NCI-H128 (cell line): ENCODE results near the gene ALB.
A peak's percentile ranks its signal among the peaks of the same experiment; 100 is the strongest.

Experiments
- DNase-seq: peaks from one replicate; lab custom pipeline; 2025; ENCODE audit not compliant: unreplicated experiment; lab: John Stamatoyannopoulos, UW

ALB gene

DNA sequence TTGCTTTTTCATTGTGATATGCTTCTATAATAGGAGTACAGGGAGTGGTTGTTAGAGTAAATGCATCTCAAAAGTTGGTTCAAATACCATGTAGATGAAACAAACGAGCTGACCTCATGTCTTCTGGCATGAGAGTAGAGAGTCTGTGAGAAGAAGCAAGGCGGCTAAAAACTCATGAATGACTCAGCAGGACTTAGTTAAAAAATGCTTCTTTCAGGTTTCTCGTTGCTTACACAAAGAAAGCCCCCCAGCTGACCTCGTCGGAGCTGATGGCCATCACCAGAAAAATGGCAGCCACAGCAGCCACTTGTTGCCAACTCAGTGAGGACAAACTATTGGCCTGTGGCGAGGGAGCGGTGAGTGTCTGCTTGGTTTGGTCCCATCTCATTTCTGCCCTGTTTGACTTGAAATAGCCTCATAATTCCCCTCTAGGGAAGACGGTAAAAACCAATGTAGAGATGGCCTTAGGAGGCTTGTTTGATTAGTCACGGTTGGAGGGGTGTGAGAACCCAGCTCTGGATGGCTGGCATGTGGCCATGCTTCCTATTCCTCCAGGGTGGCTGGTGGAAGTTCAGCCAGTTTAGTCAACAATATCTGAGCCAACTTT is 46.4 kb downstream of the ALB start:
- DNase-seq = peak; percentile 37

DNA sequence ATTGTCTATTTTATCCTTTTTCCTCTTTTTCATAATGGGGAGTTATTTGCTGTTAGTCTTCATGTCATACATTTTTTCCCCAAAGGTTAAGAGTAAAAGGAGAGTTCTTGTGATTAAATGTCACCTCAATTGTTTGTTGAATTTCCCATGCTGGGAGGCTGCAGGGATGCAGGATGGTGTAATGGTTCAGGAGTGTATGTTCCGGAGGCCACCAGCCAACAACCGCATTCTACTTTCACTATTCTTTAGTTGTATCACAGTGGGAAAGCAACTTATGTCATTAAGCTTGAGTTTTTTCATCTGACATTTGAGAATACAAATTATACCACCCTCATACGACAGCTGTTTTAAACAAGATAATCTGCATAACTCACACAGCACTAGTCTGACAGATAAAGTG is 47.3 kb downstream of the ALB start:
- peak; percentile 67 for DNase-seq

DNA sequence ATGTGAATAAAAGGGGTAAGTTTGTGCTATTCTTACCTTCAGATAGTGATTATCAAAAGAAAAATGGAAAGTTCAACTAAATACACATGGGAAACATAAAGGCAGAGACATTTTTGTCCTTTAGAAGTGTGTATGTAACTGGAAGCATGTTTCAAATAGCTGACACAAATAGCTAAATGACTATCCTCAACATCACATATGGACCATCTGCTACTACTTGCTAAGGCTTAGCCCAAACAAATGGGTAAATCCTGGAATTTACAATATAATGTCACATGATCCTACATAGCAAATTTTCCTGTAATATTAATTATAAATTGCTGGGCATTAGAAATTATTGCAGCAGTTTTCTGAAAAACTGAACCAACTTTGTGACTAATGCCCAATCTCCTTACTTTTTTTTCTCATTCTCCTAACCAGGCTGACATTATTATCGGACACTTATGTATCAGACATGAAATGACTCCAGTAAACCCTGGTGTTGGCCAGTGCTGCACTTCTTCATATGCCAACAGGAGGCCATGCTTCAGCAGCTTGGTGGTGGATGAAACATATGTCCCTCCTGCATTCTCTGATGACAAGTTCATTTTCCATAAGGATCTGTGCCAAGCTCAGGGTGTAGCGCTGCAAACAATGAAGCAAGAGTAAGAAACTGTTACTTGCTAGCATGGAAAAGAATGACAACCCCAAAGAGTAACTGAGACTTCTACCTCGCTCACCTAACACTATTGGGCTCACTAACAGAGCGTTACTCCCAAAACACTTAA is 48.1 kb downstream of the ALB start:
- DNase-seq = no peak

DNA sequence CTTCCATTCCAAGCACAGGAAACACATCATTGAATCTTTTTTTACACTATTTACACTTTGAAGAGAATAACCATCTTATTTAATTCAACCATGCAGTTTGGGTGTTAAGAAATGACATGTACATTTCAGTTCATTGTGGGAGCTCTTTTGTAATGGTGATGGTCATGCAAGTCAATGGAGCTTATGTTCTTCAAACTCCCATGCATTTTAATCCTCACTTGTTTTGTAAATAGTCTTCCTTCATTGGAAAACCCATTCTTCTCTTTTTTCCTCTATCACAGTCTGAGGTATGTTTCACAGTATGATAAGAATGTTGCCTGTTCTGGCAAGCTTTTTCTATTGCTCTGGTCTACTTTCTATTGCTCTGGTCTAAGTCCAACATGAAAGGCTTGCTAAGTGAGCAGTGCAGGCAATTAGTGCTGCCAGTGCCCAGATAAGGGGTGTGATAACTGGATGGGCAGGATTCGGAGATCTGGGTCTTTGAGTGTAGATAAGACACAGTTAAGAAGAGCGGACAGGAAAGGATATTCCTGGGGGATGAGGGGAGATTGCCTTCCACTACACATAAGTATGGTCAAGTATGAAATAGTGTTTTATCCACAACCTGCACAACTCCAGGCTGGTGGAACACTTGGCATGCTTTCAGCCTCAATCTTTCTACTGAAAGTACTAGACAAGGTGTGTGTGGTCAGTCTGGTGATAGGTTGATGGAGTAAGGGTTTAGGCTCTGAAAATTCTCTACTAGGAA is 49.0 kb downstream of the ALB start:
- no peak for DNase-seq

DNA sequence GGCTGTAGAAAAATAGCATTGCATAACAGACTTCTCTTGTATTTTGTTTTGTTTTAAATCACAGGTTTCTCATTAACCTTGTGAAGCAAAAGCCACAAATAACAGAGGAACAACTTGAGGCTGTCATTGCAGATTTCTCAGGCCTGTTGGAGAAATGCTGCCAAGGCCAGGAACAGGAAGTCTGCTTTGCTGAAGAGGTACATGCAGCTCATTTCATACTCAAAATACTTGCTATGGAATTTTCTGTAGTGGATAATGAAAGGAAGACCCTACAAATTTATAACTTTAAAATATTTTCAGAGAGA is 49.6 kb downstream of the ALB start:
- no peak for DNase-seq

DNA sequence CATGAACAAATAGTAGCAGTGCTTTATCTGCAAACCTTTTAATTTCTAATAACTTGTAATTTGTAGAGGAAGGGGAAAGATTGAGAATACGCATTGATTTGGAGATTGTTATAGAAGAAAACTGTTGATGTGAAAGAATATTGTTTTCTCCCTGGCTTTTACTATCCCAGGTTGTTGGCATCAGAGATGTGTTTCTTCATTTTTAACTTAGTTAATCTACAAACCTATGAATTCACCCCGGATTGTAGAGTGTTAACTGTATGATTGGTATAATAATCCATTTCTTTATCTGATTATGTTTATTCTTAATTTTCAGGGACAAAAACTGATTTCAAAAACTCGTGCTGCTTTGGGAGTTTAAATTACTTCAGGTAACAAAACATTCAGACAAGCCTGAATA is 50.8 kb downstream of the ALB start:
- DNase-seq = no peak

DNA sequence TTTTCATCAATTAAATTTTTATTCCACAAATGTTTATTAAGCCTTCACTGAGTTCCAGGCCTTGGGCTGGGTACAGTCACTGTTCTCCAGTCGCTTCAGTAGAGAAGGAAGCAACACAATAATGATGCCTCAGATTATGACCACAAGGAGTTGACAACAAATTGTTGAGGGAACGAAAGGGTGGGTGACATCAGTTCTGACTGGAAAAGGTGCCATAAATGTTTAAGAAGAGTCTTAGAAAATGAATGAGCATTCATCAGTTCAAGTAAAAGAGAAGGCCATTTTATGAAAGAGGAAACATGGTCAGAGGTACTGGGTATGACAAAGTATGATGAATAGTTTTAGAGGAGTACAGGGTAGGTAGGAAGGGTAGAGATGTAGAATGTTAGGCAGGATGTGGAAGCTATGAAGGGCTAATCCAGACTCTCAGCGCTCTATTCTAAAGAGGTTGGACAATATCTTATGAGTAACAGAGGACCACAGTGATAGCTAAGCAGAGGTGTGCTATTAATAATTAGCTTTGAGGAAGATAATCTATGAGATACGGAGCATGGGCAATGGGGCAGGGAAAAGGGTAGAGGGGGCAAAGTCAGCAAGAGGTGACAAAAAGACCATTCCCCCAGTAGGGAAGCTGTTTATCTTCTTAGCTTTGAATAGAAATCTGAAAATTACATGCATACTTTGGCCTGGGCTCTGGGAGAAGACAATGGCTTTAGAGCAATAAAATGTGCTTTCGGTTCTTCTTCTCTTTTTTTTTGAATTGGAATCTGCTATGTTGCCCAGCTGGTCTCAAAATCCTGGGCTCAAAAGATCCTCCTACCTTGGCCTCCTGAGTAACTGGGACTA is 52.3 kb downstream of the ALB start:
- DNase-seq = no peak

DNA sequence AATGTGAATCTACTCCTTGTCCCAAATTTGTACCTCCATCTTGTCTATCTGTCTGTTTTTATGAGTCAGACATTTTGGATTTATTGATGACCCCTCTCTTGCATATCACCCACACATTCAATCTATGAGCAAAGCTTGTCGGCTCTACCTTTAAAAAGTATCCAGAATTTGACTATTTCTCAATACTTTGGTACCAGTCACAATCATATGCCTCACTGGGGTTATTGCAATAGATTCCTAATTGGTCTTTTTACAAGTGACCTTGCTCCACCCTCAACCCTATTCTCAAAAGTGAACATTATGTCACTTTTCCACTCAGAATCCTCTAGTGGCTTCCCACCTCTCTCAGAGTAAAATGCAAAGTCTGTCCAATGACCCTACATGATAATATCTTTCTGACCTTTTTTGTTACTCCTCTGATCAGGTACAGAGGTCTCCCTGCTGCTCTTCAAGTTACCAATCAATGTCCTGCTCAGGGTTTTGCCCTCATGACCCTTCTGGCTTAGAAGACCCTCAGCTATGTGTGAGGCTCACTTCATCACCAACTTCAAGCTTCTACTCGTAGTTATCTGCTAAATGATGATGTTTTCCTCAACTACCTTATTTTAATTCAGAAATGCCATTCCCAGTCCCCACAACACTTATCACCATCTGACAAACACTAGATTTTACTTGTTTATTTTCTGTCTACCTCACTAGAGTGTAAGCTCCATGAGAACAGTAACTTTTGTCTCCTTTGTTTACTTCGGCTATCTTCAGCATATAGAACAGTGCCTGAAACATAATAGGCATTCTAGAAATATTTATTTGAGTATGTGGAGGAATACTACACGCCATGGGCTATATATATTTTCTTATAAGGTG is 54.3 kb downstream of the ALB start:
- DNase-seq = no peak

DNA sequence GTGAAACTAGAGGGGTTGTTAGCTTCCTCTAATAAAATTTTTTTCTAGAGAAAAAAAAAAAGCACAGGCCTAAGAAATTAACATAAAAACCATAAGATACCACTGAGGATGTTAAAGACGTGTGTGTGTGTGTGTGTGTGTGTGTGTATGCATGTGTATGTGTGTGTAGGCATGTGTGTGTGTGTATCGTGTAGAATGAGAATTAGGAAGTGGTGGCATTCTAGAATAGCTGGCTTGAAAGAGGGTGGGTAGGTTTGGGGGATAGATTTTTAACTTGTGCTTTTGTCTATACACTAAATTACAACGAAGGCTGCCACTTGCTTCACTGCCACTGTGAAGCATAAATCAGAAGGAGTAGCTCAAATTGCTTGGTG is 54.9 kb downstream of the ALB start:
- DNase-seq = no peak

DNA sequence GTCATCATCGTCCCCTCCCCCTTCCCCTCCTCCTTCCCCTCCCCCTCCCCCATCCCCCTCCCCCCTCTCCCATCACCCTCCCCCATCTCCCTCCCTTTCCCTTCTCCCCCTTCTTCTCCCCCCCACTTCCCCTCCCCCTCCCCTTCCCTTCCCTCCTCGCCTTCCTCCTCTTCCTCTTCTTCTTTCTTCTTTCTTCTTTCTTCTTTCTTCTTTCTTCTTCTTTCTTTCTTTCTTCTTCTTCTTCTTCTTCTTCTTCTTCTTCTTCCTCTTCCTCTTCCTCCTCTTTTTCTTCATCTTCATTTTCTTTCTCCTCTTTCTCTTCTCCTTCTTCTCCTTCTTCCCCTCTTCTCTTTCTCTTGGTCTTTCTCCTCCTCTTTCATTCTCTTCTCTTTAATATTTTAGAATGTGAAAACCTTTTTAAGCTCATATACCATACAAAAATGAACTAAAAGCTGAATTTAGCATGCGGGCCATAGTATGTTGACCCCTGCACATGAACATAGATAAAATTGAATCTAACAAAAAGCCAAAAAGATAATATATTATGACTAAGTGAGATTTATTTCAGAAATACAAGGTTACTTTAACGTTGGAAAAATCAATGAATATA is 56.9 kb downstream of the ALB start:
- DNase-seq = no peak

DNA sequence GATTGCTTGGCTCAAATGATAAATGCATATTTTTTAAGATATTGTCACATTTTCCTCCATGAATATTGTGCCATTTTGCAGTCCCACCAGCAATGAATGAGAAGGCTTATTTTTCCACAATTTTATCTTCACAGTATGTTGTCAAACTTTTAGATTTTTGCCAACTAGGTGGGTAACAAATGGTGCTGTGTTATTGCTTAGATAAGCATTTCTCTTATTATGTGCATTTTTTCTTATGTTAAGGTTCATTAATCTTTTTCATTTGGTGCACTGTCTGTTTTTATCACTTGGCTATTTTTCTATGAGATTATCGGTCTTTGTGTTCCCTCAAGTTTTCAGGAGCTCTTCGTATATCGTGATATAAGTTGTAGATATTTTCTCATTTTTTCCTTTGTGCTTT is 64.1 kb downstream of the ALB start:
- no peak for DNase-seq

DNA sequence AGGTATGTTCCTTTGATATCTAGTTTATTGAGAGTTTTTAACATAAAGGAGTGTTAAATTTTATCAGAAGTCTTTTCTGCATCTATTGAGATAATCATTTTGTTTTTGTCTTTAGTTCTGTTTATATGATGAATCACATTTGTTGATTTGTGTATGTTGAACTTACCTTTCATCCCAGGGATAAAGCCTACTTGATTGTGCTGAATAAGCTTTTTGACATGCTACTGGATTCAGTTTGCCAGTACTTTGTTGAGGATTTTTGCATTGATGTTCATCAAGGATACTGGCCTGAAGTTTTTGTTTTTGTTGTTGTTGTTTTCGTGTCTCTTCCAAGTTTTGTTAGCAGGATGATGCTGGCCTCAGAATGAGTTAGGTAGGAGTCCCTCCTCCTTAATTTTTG is 66.6 kb downstream of the ALB start:
- DNase-seq = no peak
